HCT116 (cell line): ENCODE data around the gene LGR6. TPM values are rescaled to one million over a fixed set of nuclear protein-coding genes. Genes with fewer than 3 reads are reported as not detected.

Experiments
- ATAC-seq: fragments of 200-7000 bp; cut with Tn5 transposase; 2 replicates; pipeline ENCODE4 v1.9.1; 2020; ENCODE audit warnings: mild to moderate bottlenecking, moderate library complexity
- BruUV-seq: library from RNA; stranded (reverse); fragments of 400-500 nt; replicated peaks from 2 replicates; lab custom pipeline; 2021; lab: Mats Ljungman, UMichigan
- CTCF ChIA-PET: fragments of 300-600 bp; sonication (Branson Sonifier 250); formaldehyde crosslinking; loops from one replicate; lab custom pipeline; 2021; ENCODE audit warnings: antibody characterized with exemption; lab: Charles Lee
- POLR2A ChIA-PET: fragments of 300-600, 350-600 bp; sonication (Branson Sonifier 250); formaldehyde crosslinking; loops from one replicate; lab custom pipeline; 2021; ENCODE audit warnings: antibody characterized with exemption; lab: Charles Lee
- RAD21 ChIA-PET, 2 experiments: fragments of 300-600 bp; sonication (Branson Sonifier 250); formaldehyde crosslinking; loops; one replicate each; lab custom pipeline; 2023; ENCODE audit warnings: low total read pairs in 2 of 2; ENCODE audit not compliant: uncharacterized antibody in 2 of 2, unreplicated experiment in 2 of 2, low non-redundant PET in 1 of 2; lab: Charles Lee
- DNase-seq: peaks from one replicate; pipeline ENCODE4 v3.0.0-alpha.2; 2010; ENCODE audit warnings: low read depth, low spot score
- H2AFZ ChIP-seq: fragments of 200-600 bp; shearing (Covaris generic), sonication (generic); 2 replicates; pipeline ENCODE4 v1.6.1; 2017; ENCODE audit warnings: low read depth, mixed run types, mixed read lengths, antibody characterized with exemption, low read length; ENCODE audit not compliant: poor library complexity, severe bottlenecking
- H3K27ac ChIP-seq: 2 replicates; pipeline ENCODE4 v1.5.1; 2012; ENCODE audit warnings: low read depth, low read length
- H3K27me3 ChIP-seq: fragments of 200-600 bp; sonication (generic); 2 replicates; pipeline ENCODE4 v1.6.1; 2016; ENCODE audit warnings: mixed run types, low read length, mixed read lengths; ENCODE audit not compliant: insufficient read depth
- H3K36me3 ChIP-seq, 2 experiments: fragments of 200-500 bp in 1 of 2; fragments of 200-600 bp in 1 of 2; sonication (Bioruptor generic) in 1 of 2; sonication (generic) in 1 of 2; 2 replicates each; pipeline versions ENCODE4 v1.5.1 to v1.6.1; 2014 to 2016; ENCODE audit warnings: low read length in 2 of 2, inconsistent platforms in 1 of 2, mixed read lengths in 1 of 2, mixed run types in 1 of 2; ENCODE audit not compliant: insufficient read depth in 2 of 2, control insufficient read depth in 1 of 2
- H3K4me1 ChIP-seq, 2 experiments: fragments of 200-600 bp in 1 of 2; sonication (generic) in 1 of 2; 2 replicates each; pipeline versions ENCODE4 v1.5.1 to v1.6.1; 2012 to 2017; ENCODE audit warnings: low read length in 2 of 2, inconsistent platforms in 1 of 2, mild to moderate bottlenecking in 1 of 2, mixed read lengths in 1 of 2, mixed run types in 1 of 2, moderate library complexity in 1 of 2; ENCODE audit not compliant: insufficient read depth in 2 of 2, control insufficient read depth in 1 of 2
- H3K4me2 ChIP-seq: fragments of 200-600 bp; sonication (generic); 2 replicates; pipeline ENCODE4 v1.6.1; 2017; ENCODE audit warnings: mixed run types, low read length, mixed read lengths
- H3K4me3 ChIP-seq, 2 experiments: fragments of 200-600 bp in 1 of 2; sonication (generic) in 1 of 2; replicated peaks in 1 of 2; 2 replicates each; pipeline ENCODE4 v1.5.1; 2011 to 2016; ENCODE audit warnings: low read length in 2 of 2, control low read depth in 1 of 2, low read depth in 1 of 2, mild to moderate bottlenecking in 1 of 2, mixed read lengths in 1 of 2, mixed run types in 1 of 2
- H3K79me2 ChIP-seq: fragments of 200-600 bp; sonication (generic); 2 replicates; pipeline ENCODE4 v1.6.1; 2017; ENCODE audit warnings: mild to moderate bottlenecking, mixed run types, low read length, moderate library complexity, mixed read lengths; ENCODE audit not compliant: insufficient read depth
- H3K9ac ChIP-seq: fragments of 200-600 bp; sonication (generic); 2 replicates; pipeline ENCODE4 v1.6.1; 2016; ENCODE audit warnings: low read length, mixed read lengths
- H3K9me2 ChIP-seq: fragments of 200-600 bp; sonication (generic), shearing (Covaris generic); 2 replicates; pipeline ENCODE4 v1.6.1; 2017; ENCODE audit warnings: mixed run types, mild to moderate bottlenecking, moderate library complexity; ENCODE audit not compliant: insufficient read depth
- H3K9me3 ChIP-seq, 2 experiments: fragments of 200-500 bp in 1 of 2; fragments of 200-600 bp in 1 of 2; sonication (Bioruptor generic) in 1 of 2; sonication (generic) in 1 of 2; 2 replicates each; pipeline ENCODE4 v1.6.1; 2014 to 2017; ENCODE audit warnings: low read length in 2 of 2, mixed read lengths in 2 of 2, inconsistent platforms in 1 of 2, low read depth in 1 of 2, mild to moderate bottlenecking in 1 of 2, mixed run types in 1 of 2, moderate library complexity in 1 of 2; ENCODE audit not compliant: control insufficient read depth in 1 of 2, insufficient read depth in 1 of 2
- H4K20me1 ChIP-seq: fragments of 200-600 bp; sonication (generic), shearing (Covaris generic); 2 replicates; pipeline ENCODE4 v1.6.1; 2017; ENCODE audit warnings: mixed run types, mild to moderate bottlenecking, moderate library complexity; ENCODE audit not compliant: insufficient read depth
- EZH2phosphoT487 ChIP-seq: fragments of 200-600 bp; IDR thresholded peaks from 2 replicates; pipeline ENCODE4 v1.6.1; 2018; ENCODE audit warnings: antibody characterized with exemption, borderline replicate concordance
- intact Hi-C: fragments of 100-400 bp; cut with micrococcal nuclease; formaldehyde crosslinking; loops from 2 replicates; pipeline ENCODE4 v1.10.0; 2022
- total RNA-seq: library from RNA; stranded (reverse); gene quantifications from one replicate; pipeline ENCODE4 v1.2.1, GENCODE V29; 2021; ENCODE audit not compliant: unreplicated experiment

Gene LGR6
- total RNA-seq, 1 experiment from 2014 or later, result 0.20 TPM

DNA sequence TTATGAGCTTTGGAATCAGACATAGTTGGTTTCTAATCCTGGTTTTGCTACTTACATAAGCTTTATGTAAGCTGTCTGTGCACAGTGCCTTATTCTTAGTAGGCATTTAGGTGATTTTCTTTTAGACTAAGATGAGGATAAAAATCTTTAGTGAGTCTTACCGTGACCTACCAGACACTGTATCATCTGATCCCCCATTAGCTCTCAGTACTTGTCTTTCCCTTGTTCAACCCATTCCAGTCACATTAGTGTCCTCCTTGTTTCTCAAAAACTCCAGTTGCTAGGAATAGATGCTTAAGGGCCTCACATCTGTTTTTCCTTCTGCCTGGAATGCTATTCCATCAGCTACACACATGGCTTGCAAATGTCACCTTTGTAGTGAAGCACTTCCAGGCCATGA is 173.7 kb downstream of the LGR6 start:
- Histone ChIP-seq H3K4me2 (no peak overlapping the region), H3K79me2 (peaks cover 9% of the 10 kb centered on the region; the same call in 1 of the 2 replicates), H3K27ac (no peak overlapping the region), H3K9me2 (no peaks in the 10 kb centered on the region), H3K4me3 (no peak overlapping the region), H3K9me3 (no peaks in the 10 kb centered on the region), H3K36me3 (no peaks in the 10 kb centered on the region), H3K9ac (no peak overlapping the region), H3K4me1 (no peaks in the 10 kb centered on the region), H4K20me1 (no peaks in the 10 kb centered on the region), H2AFZ (no peak overlapping the region), H3K27me3 (no peaks in the 10 kb centered on the region)
- intact Hi-C loops, result no loop called here
- ChIA-PET CTCF (no interaction called here), POLR2A (no interaction called here), RAD21 (no interaction called here)
- no TSS peak for BruUV-seq
- no peak for TF ChIP-seq EZH2phosphoT487
- ATAC-seq, result no peak
- no peak for DNase-seq

Other genes starting within 250 kb of the LGR6 start
- 0.12 TPM for gene LMOD1, start 247.3 kb upstream of the LGR6 start, total RNA-seq
- 100 TPM for gene TIMM17A, start 238.3 kb upstream of the LGR6 start, total RNA-seq
- 85.9 TPM for gene RNPEP, start 211.2 kb upstream of the LGR6 start, total RNA-seq
- gene ELF3, start 183.2 kb upstream of the LGR6 start, total RNA-seq, result 200 TPM
- gene GPR37L1, start 70.9 kb upstream of the LGR6 start, total RNA-seq, result 0.10 TPM
- 45.6 TPM for gene ARL8A, start 49.1 kb upstream of the LGR6 start, total RNA-seq
- gene PTPN7, start 33.2 kb upstream of the LGR6 start, total RNA-seq, result 0.76 TPM
- gene UBE2T, start 148.1 kb downstream of the LGR6 start, total RNA-seq, result 79.8 TPM
- 14.3 TPM for gene PPP1R12B, start 154.9 kb downstream of the LGR6 start, total RNA-seq